Measurements from ENCODE around the gene PREX1. TPM values are rescaled to one million over a fixed set of nuclear protein-coding genes. Genes with fewer than 3 reads are reported as not detected.

The PREX1 gene
- total and polyA plus RNA-seq, 4 donors, result 29.5 to 121 (median 69.3) TPM

- Histone ChIP-seq H3K9me3 (ENCODE audit: control insufficient read depth in 4 of 4, insufficient read depth in 3 of 4, low read length in 3 of 4) (peaks cover 0 to 2% (median 0%) of the 10 kb centered on the region in 4 donors), H3K9ac (ENCODE audit: insufficient read depth in 1 of 2, low read length in 2 of 2) (no peak overlapping the region), H3K27me3 (ENCODE audit: control insufficient read depth in 3 of 3, insufficient read depth in 3 of 3, low read length in 2 of 3) (peaks cover 0 to 2% (median 0%) of the 10 kb centered on the region in 3 donors), H3K36me3 (ENCODE audit: control insufficient read depth in 4 of 4, insufficient read depth in 4 of 4, low read length in 4 of 4) (no peaks in the 10 kb centered on the region), H3K4me3 (no peak overlapping the region), H3K27ac (ENCODE audit: low read depth in 1 of 2, low read length in 1 of 2) (no peak overlapping the region), H3K4me1 (ENCODE audit: control insufficient read depth in 5 of 5, insufficient read depth in 5 of 5, low read length in 5 of 5) (peaks cover 0 to 12% (median 0%) of the 10 kb centered on the region in 5 donors)
- no peak for TF ChIP-seq CTCF (IDR thresholded peaks at IDR 0.05; ENCODE audit: control extremely low read depth, extremely low read depth)
- 52 to 71% methylated on average over 13 of the region's 13 CpGs for WGBS, 2 donors
- DNase-seq, result no peak
- peak; percentile 9 for ATAC-seq (ENCODE audit: insufficient read depth, low FRiP score)
These were observed 111.7 kb downstream of the PREX1 start for GRCh38 chr20:48716086-48716485.

- Histone ChIP-seq H3K9ac (ENCODE audit: insufficient read depth in 1 of 2, low read length in 2 of 2) (no peak overlapping the region), H3K27ac (ENCODE audit: low read depth in 1 of 2, low read length in 1 of 2) (no peak overlapping the region), H3K9me3 (ENCODE audit: control insufficient read depth in 4 of 4, insufficient read depth in 3 of 4, low read length in 3 of 4) (peaks cover 0 to 2% (median 0%) of the 10 kb centered on the region in 4 donors), H3K27me3 (ENCODE audit: control insufficient read depth in 3 of 3, insufficient read depth in 3 of 3, low read length in 2 of 3) (no peaks in the 10 kb centered on the region), H3K4me1 (ENCODE audit: control insufficient read depth in 5 of 5, insufficient read depth in 5 of 5, low read length in 5 of 5) (peaks cover 0 to 10% (median 0%) of the 10 kb centered on the region in 5 donors), H3K4me3 (no peak overlapping the region), H3K36me3 (ENCODE audit: control insufficient read depth in 4 of 4, insufficient read depth in 4 of 4, low read length in 4 of 4) (no peaks in the 10 kb centered on the region)
- TF ChIP-seq CTCF (IDR thresholded peaks at IDR 0.05; ENCODE audit: control extremely low read depth, extremely low read depth), result no peak
- no peak for DNase-seq
- no peak for ATAC-seq (ENCODE audit: insufficient read depth, low FRiP score)
- 96 to 99% methylated on average over 4 of the region's 4 CpGs for WGBS, 2 donors
These were observed 113.0 kb downstream of the PREX1 start for GRCh38 chr20:48714764-48715163.

GRCh38 chr20:48711696-48712464, 115.9 kb downstream of the PREX1 start:
- Histone ChIP-seq H3K9ac (ENCODE audit: insufficient read depth in 1 of 2, low read length in 2 of 2) (no peak overlapping the region), H3K4me1 (ENCODE audit: control insufficient read depth in 5 of 5, insufficient read depth in 5 of 5, low read length in 5 of 5) (peaks cover 0 to 31% (median 6%) of the 10 kb centered on the region in 5 donors), H3K4me3 (no peak overlapping the region), H3K27me3 (ENCODE audit: control insufficient read depth in 3 of 3, insufficient read depth in 3 of 3, low read length in 2 of 3) (no peaks in the 10 kb centered on the region), H3K27ac (ENCODE audit: low read depth in 1 of 2, low read length in 1 of 2) (peak overlapping the region in 1 of 2 donors; percentile 26), H3K36me3 (ENCODE audit: control insufficient read depth in 4 of 4, insufficient read depth in 4 of 4, low read length in 4 of 4) (peaks cover 0 to 2% (median 0%) of the 10 kb centered on the region in 4 donors), H3K9me3 (ENCODE audit: control insufficient read depth in 4 of 4, insufficient read depth in 3 of 4, low read length in 3 of 4) (no peaks in the 10 kb centered on the region)
- no peak for TF ChIP-seq CTCF (IDR thresholded peaks at IDR 0.05; ENCODE audit: control extremely low read depth, extremely low read depth)
- 82 to 86% methylated on average over 10 of the region's 10 CpGs for WGBS, 2 donors
- ATAC-seq (ENCODE audit: insufficient read depth, low FRiP score) (no peak), DNase-seq (no peak)

Measured in lung (tissue), 12 donors.